ENCODE results near the gene FHIT. TPM values are rescaled to one million over a fixed set of nuclear protein-coding genes. Genes with fewer than 3 reads are reported as not detected.

Gene FHIT
- total and polyA plus RNA-seq, 10 of the 15 experiments (the other 5 are each of a cell fraction or from before 2014, with no cell fraction given), result 4.2 to 14.9 (median 9.4) TPM

- ChIA-PET SMC1A (ENCODE audit: uncharacterized antibody, unreplicated experiment) (interaction anchor here (1.2 to 3.6 kb wide), 2 partner anchors 9 to 25 kb away, joined by 3 to 10 read pairs; no protein-coding TSS in a partner anchor), CTCF (no interaction called here), RAD21 (ENCODE audit: unreplicated experiment) (no interaction called here), POLR2A (no interaction called here)
- Histone ChIP-seq H3K4me3 (no peak overlapping the region), H3K9ac (ENCODE audit: control insufficient read depth, insufficient read depth, low read length) (no peak overlapping the region), H3K9me3 (replicated peaks; ENCODE audit: control insufficient read depth, insufficient read depth, low read length) (no peaks in the 10 kb centered on the region), H3K4me1 (ENCODE audit: control insufficient read depth, insufficient read depth, low read length) (no peaks in the 10 kb centered on the region), H3K36me3 (ENCODE audit: control insufficient read depth in 2 of 2, insufficient read depth in 2 of 2, low read length in 1 of 2) (no peaks in the 10 kb centered on the region), H3K4me2 (ENCODE audit: control insufficient read depth, insufficient read depth) (no peak overlapping the region), H3K79me2 (ENCODE audit: control insufficient read depth, insufficient read depth, low read length) (no peaks in the 10 kb centered on the region), H2AFZ (ENCODE audit: control insufficient read depth, low read depth, low read length) (no peak overlapping the region), H3K27ac (ENCODE audit: control insufficient read depth, insufficient read depth) (no peak overlapping the region), H4K20me1 (ENCODE audit: control insufficient read depth, insufficient read depth) (no peaks in the 10 kb centered on the region), H3K27me3 (replicated peaks in 1 of 2; ENCODE audit: control insufficient read depth in 2 of 2, insufficient read depth in 2 of 2, low read length in 1 of 2) (no peaks in the 10 kb centered on the region)
- TF ChIP-seq ZSCAN29 (IDR thresholded peaks at IDR 0.05) (no peak), YY1 (IDR thresholded peaks at IDR 0.05; ENCODE audit: low read depth, low read length) (no peak), NR2C1 (IDR thresholded peaks at IDR 0.05) (no peak), SREBF1 (IDR thresholded peaks at IDR 0.05; ENCODE audit: low read length) (no peak), NFYB (IDR thresholded peaks at IDR 0.05; ENCODE audit: insufficient read depth, low read depth, low read length) (no peak), PAX8 (IDR thresholded peaks at IDR 0.05) (no peak), MYB (IDR thresholded peaks at IDR 0.05; ENCODE audit: borderline replicate concordance, low read depth, low read length) (no peak), E4F1 (IDR thresholded peaks at IDR 0.05; ENCODE audit: borderline replicate concordance, partially characterized antibody) (no peak), ATF7 (IDR thresholded peaks at IDR 0.05; ENCODE audit: low read depth) (no peak), EGR1 (IDR thresholded peaks at IDR 0.05; ENCODE audit: borderline replicate concordance in 1 of 2, low read depth in 2 of 2, low read length in 2 of 2) (no peak), SMC3 (IDR thresholded peaks at IDR 0.05; ENCODE audit: borderline replicate concordance, low read length) (no peak), CREB1 (IDR thresholded peaks at IDR 0.05; ENCODE audit: low read depth) (no peak), ZNF622 (IDR thresholded peaks at IDR 0.05) (no peak), RB1 (IDR thresholded peaks at IDR 0.05; ENCODE audit: borderline replicate concordance) (no peak)
- DNase-seq (ENCODE audit: low read depth, low spot score) (no peak), FAIRE-seq (no peak), ATAC-seq (no peak)
- BruUV-seq (replicated peaks), result no TSS peak
- intact Hi-C loops (cut with micrococcal nuclease; ENCODE audit: unreplicated experiment), result no loop called here
- WGBS (ENCODE audit: insufficient coverage, insufficient replicate concordance, low lambda C conversion rate, missing lambda C conversion rate), result 86% methylated on average over 2 of the region's 2 CpGs
- in situ Hi-C loops (cut with MboI), result no loop called here
These were observed 884.8 kb downstream of the FHIT start for GRCh38 chr3:60366486-60366885.
